Liver (tissue), 9 donors: ENCODE data around the gene NPAS2. TPM values are rescaled to one million over a fixed set of nuclear protein-coding genes. Genes with fewer than 3 reads are reported as not detected.

Experiments used
- DNase-seq: peaks from one replicate; pipeline ENCODE4 v3.0.0-alpha.2; 2017; ENCODE audit warnings: low spot score
- H3K27ac ChIP-seq, 2 donors: one replicate each; pipeline ENCODE4 v1.7.0; 2013; ENCODE audit warnings: inconsistent platforms in 2 of 2, low read length in 2 of 2, control low read depth in 1 of 2, low read depth in 1 of 2, mild to moderate bottlenecking in 1 of 2
- H3K27me3 ChIP-seq, 4 donors: one replicate each; pipeline versions ENCODE4 v1.6.1 to v1.7.0; 2013; ENCODE audit warnings: low read length in 3 of 4, inconsistent platforms in 1 of 4, mild to moderate bottlenecking in 1 of 4, moderate library complexity in 1 of 4; ENCODE audit not compliant: control insufficient read depth in 4 of 4, insufficient read depth in 4 of 4
- H3K36me3 ChIP-seq, 4 donors: one replicate each; pipeline versions ENCODE4 v1.6.1 to v1.7.0; 2013; ENCODE audit warnings: low read length in 3 of 4, mild to moderate bottlenecking in 3 of 4, low read depth in 1 of 4, moderate library complexity in 1 of 4; ENCODE audit not compliant: control insufficient read depth in 4 of 4, insufficient read depth in 3 of 4
- H3K4me1 ChIP-seq, 4 donors: one replicate each; pipeline versions ENCODE4 v1.6.1 to v1.7.0; 2013; ENCODE audit warnings: low read length in 3 of 4, mild to moderate bottlenecking in 3 of 4, moderate library complexity in 1 of 4; ENCODE audit not compliant: control insufficient read depth in 4 of 4, insufficient read depth in 4 of 4
- H3K4me3 ChIP-seq, 3 donors: one replicate each; pipeline versions ENCODE4 v1.6.1 to v1.7.0; 2013; ENCODE audit warnings: low read length in 3 of 3, control low read depth in 1 of 3, low read depth in 1 of 3, mild to moderate bottlenecking in 1 of 3
- H3K9ac ChIP-seq, 2 donors: one replicate each; pipeline ENCODE4 v1.7.0; 2013; ENCODE audit warnings: low read length in 2 of 2, mild to moderate bottlenecking in 2 of 2, moderate library complexity in 2 of 2, control low read depth in 1 of 2, low read depth in 1 of 2
- H3K9me3 ChIP-seq, 4 donors: one replicate each; pipeline versions ENCODE4 v1.6.1 to v1.7.0; 2013; ENCODE audit warnings: low read length in 3 of 4; ENCODE audit not compliant: control insufficient read depth in 4 of 4
- ATF3 ChIP-seq: IDR thresholded peaks from 2 replicates; pipeline ENCODE4 v1.6.1; 2016; ENCODE audit warnings: antibody characterized with exemption
- CTCF ChIP-seq: fragments of 150-350 bp; IDR thresholded peaks from 2 replicates; pipeline ENCODE4 v1.5.1; 2017; ENCODE audit warnings: improper control_type of control experiment, low read depth, low read length; ENCODE audit not compliant: missing input control
- EGR1 ChIP-seq, 2 donors: IDR thresholded peaks; 2 replicates each; pipeline ENCODE4 v1.6.1; 2016 to 2018; ENCODE audit warnings: antibody characterized with exemption in 2 of 2, low read depth in 2 of 2
- FOXA1 ChIP-seq: IDR thresholded peaks from 2 replicates; pipeline ENCODE4 v1.6.1; 2016; ENCODE audit warnings: antibody characterized with exemption
- FOXA2 ChIP-seq: IDR thresholded peaks from 2 replicates; pipeline ENCODE4 v1.6.1; 2016; ENCODE audit warnings: antibody characterized with exemption
- GABPA ChIP-seq, 2 donors: IDR thresholded peaks in 1 of 2; conservative IDR thresholded peaks in 1 of 2; 2 replicates each; pipeline ENCODE4 v1.6.1; 2016; ENCODE audit warnings: antibody characterized with exemption in 2 of 2, mild to moderate bottlenecking in 1 of 2, moderate library complexity in 1 of 2
- HNF4A ChIP-seq, 2 donors: conservative IDR thresholded peaks; 2 replicates each; pipeline ENCODE4 v1.6.1; 2016; ENCODE audit warnings: antibody characterized with exemption in 2 of 2, mild to moderate bottlenecking in 2 of 2
- HNF4G ChIP-seq: IDR thresholded peaks from 2 replicates; pipeline ENCODE4 v1.6.1; 2016; ENCODE audit warnings: antibody characterized with exemption
- JUND ChIP-seq, 2 donors: IDR thresholded peaks; 2 replicates each; pipeline ENCODE4 v1.6.1; 2016; ENCODE audit warnings: antibody characterized with exemption in 2 of 2
- MAX ChIP-seq: IDR thresholded peaks from 2 replicates; pipeline ENCODE4 v1.6.1; 2016; ENCODE audit warnings: antibody characterized with exemption
- NR2F2 ChIP-seq: IDR thresholded peaks from 2 replicates; pipeline ENCODE4 v1.6.1; 2016; ENCODE audit warnings: antibody characterized with exemption
- RAD21 ChIP-seq, 2 donors: IDR thresholded peaks; 2 replicates each; pipeline ENCODE4 v1.6.1; 2016; ENCODE audit warnings: antibody characterized with exemption in 2 of 2, mild to moderate bottlenecking in 2 of 2
- REST ChIP-seq: IDR thresholded peaks from 2 replicates; pipeline ENCODE4 v1.6.1; 2016; ENCODE audit warnings: antibody characterized with exemption, mild to moderate bottlenecking
- RXRA ChIP-seq, 2 donors: IDR thresholded peaks; 2 replicates each; pipeline ENCODE4 v1.6.1; 2017 to 2018; ENCODE audit warnings: antibody characterized with exemption in 2 of 2, mild to moderate bottlenecking in 1 of 2
- SP1 ChIP-seq: IDR thresholded peaks from 2 replicates; pipeline ENCODE4 v1.6.1; 2018; ENCODE audit warnings: antibody characterized with exemption, mild to moderate bottlenecking
- TAF1 ChIP-seq: conservative IDR thresholded peaks from 2 replicates; pipeline ENCODE4 v1.6.1; 2016; ENCODE audit warnings: antibody characterized with exemption, mild to moderate bottlenecking
- YY1 ChIP-seq: IDR thresholded peaks from 2 replicates; pipeline ENCODE4 v1.6.1; 2016; ENCODE audit warnings: antibody characterized with exemption, mild to moderate bottlenecking
- ZBTB33 ChIP-seq: IDR thresholded peaks from 2 replicates; pipeline ENCODE4 v1.6.1; 2016; ENCODE audit warnings: antibody characterized with exemption
- WGBS: extraction: QIAGEN DNeasy Blood & Tissue Kit; methylation state at CpG from one replicate; pipeline ENCODE4 v1.1.7; 2013; 5-methylcytosine and 5-hydroxymethylcytosine counted together
- polyA plus RNA-seq, 2 donors: library from polyadenylated mRNA; stranded (reverse) in 1 of 2; unstranded in 1 of 2; fragments of 200-250 nt in 1 of 2; fragments of >200 nt in 1 of 2; fragmentation: Nextera tagmentation in 1 of 2; extraction: Ambion mirVana in 1 of 2; gene quantifications; one replicate each; pipeline versions ENCODE4 v1.2.1 to v1.2.3, GENCODE V29; 2013 to 2015
- total RNA-seq, 2 donors: library from RNA; depleted of rRNA; stranded (reverse); fragments of >200 nt; gene quantifications; one replicate each; pipeline ENCODE4 v1.2.3, GENCODE V29; 2014
- donor health status: healthy.
- donor health status: healthy.
- donor health status: healthy.
- donor health status: healthy.
- donor health status: healthy.

The NPAS2 gene
- total and polyA plus RNA-seq, 4 donors = 0.33 to 24.3 (median 6.6) TPM

GRCh38 chr2:100895934-100896685 is 76.2 kb downstream of the NPAS2 start (continued):
- no peak for TF ChIP-seq SP1
- no peak for TF ChIP-seq RAD21 (IDR thresholded peaks at IDR 0.05)
- no peak for TF ChIP-seq GABPA (IDR thresholded peaks at IDR 0.05 in 1 of 2, conservative IDR thresholded peaks at IDR 0.05 in 1 of 2)
- TF ChIP-seq FOXA1 = no peak
- no peak for TF ChIP-seq NR2F2
- TF ChIP-seq ZBTB33 = no peak
- no peak for TF ChIP-seq EGR1 (IDR thresholded peaks at IDR 0.05; ENCODE audit: low read depth in 2 of 2)
- no peak for TF ChIP-seq HNF4A (conservative IDR thresholded peaks at IDR 0.05)
- TF ChIP-seq HNF4G = no peak
- no peak for TF ChIP-seq TAF1

- no peak overlapping the region for H3K27ac ChIP-seq
- peaks cover 0 to 14% (median 6%) of the 10 kb centered on the region in 4 donors for H3K4me1 ChIP-seq
- no peaks in the 10 kb centered on the region for H3K9me3 ChIP-seq
- WGBS = 85% methylated on average over 8 of the region's 8 CpGs
- H3K9ac ChIP-seq = no peak overlapping the region
- no peak overlapping the region for H3K4me3 ChIP-seq
- no peaks in the 10 kb centered on the region for H3K36me3 ChIP-seq
- no peak for DNase-seq
- no peak for TF ChIP-seq JUND (IDR thresholded peaks at IDR 0.05)
- no peak for TF ChIP-seq ATF3
- no peak for TF ChIP-seq TAF1
- TF ChIP-seq EGR1 (IDR thresholded peaks at IDR 0.05; ENCODE audit: low read depth in 2 of 2) = no peak
- TF ChIP-seq REST = no peak
- no peak for TF ChIP-seq NR2F2
- TF ChIP-seq FOXA1 = no peak
- no peak for TF ChIP-seq MAX
- no peak for TF ChIP-seq RAD21 (IDR thresholded peaks at IDR 0.05)
- no peak for TF ChIP-seq HNF4A (conservative IDR thresholded peaks at IDR 0.05)
- TF ChIP-seq FOXA2 = no peak
- TF ChIP-seq CTCF = no peak
- no peak for TF ChIP-seq YY1
- TF ChIP-seq ZBTB33 = no peak
- no peak for TF ChIP-seq SP1
- no peak for TF ChIP-seq RXRA (IDR thresholded peaks at IDR 0.05)
- no peak for TF ChIP-seq GABPA (IDR thresholded peaks at IDR 0.05 in 1 of 2, conservative IDR thresholded peaks at IDR 0.05 in 1 of 2)
- TF ChIP-seq HNF4G = no peak
- H3K27me3 ChIP-seq = no peaks in the 10 kb centered on the region
Measured at GRCh38 chr2:100898035-100898665, 78.2 kb downstream of the NPAS2 start.
